H9 (cell line): Measurements from ENCODE around the gene ITGB6. TPM values are rescaled to one million over a fixed set of nuclear protein-coding genes. Genes with fewer than 3 reads are reported as not detected.

Experiments
- DNase-seq: peaks from one replicate; pipeline ENCODE4 v3.0.0-alpha.2; 2017
- H2AFZ ChIP-seq: one replicate; pipeline ENCODE4 v1.6.1; 2013; ENCODE audit warnings: mild to moderate bottlenecking, low read length, control low read depth, moderate library complexity
- H2AK5ac ChIP-seq: 2 replicates; pipeline ENCODE4 v1.6.1; 2013; ENCODE audit warnings: low read length, control low read depth, mixed read lengths; ENCODE audit not compliant: insufficient read length
- H2BK120ac ChIP-seq: one replicate; pipeline ENCODE4 v1.6.1; 2013; ENCODE audit warnings: low read depth, mild to moderate bottlenecking, low read length, control low read depth, inconsistent platforms; ENCODE audit not compliant: poor library complexity, severe bottlenecking
- H2BK12ac ChIP-seq: 2 replicates; pipeline ENCODE4 v1.6.1; 2013; ENCODE audit warnings: low read length, control low read depth, mixed read lengths, low read depth; ENCODE audit not compliant: insufficient read length
- H2BK15ac ChIP-seq: 2 replicates; pipeline ENCODE4 v1.6.1; 2013; ENCODE audit warnings: low read depth, low read length, control low read depth
- H2BK20ac ChIP-seq: one replicate; pipeline ENCODE4 v1.6.1; 2013; ENCODE audit warnings: low read depth, mild to moderate bottlenecking, low read length, control low read depth, inconsistent platforms; ENCODE audit not compliant: poor library complexity, severe bottlenecking
- H2BK5ac ChIP-seq: 2 replicates; pipeline ENCODE4 v1.6.1; 2013; ENCODE audit warnings: low read length, control low read depth, mixed read lengths; ENCODE audit not compliant: insufficient read length
- H3K14ac ChIP-seq: 2 replicates; pipeline ENCODE4 v1.6.1; 2013; ENCODE audit warnings: low read length, control low read depth; ENCODE audit not compliant: insufficient read depth
- H3K18ac ChIP-seq: 2 replicates; pipeline ENCODE4 v1.6.1; 2013; ENCODE audit warnings: low read depth, mild to moderate bottlenecking, mixed read lengths, low read length, control low read depth; ENCODE audit not compliant: insufficient read length
- H3K23ac ChIP-seq: 2 replicates; pipeline ENCODE4 v1.6.1; 2013; ENCODE audit warnings: low read length, control low read depth, mixed read lengths, low read depth; ENCODE audit not compliant: insufficient read length
- H3K23me2 ChIP-seq: 2 replicates; pipeline ENCODE4 v1.6.1; 2013; ENCODE audit warnings: low read depth, mild to moderate bottlenecking, mixed read lengths, low read length, control low read depth; ENCODE audit not compliant: insufficient read length, poor library complexity, severe bottlenecking
- H3K27ac ChIP-seq: 2 replicates; pipeline ENCODE4 v1.5.1; 2013; ENCODE audit warnings: low read length, control low read depth, mixed read lengths, low read depth; ENCODE audit not compliant: insufficient read length
- H3K27me3 ChIP-seq: 2 replicates; pipeline ENCODE4 v1.6.1; 2013; ENCODE audit warnings: low read length, control low read depth, inconsistent platforms; ENCODE audit not compliant: insufficient read depth
- H3K4ac ChIP-seq: 2 replicates; pipeline ENCODE4 v1.6.1; 2013; ENCODE audit warnings: low read depth, mild to moderate bottlenecking, control low read depth, inconsistent platforms, low read length, moderate library complexity
- H3K4me1 ChIP-seq: 2 replicates; pipeline ENCODE4 v1.6.1; 2013; ENCODE audit warnings: low read length, control low read depth, inconsistent platforms; ENCODE audit not compliant: insufficient read depth
- H3K4me2 ChIP-seq: 2 replicates; pipeline ENCODE4 v1.6.1; 2013; ENCODE audit warnings: low read length, control low read depth, mixed read lengths; ENCODE audit not compliant: insufficient read length, insufficient read depth
- H3K56ac ChIP-seq: 2 replicates; pipeline ENCODE4 v1.6.1; 2013; ENCODE audit warnings: low read depth, mild to moderate bottlenecking, mixed read lengths, low read length, control low read depth; ENCODE audit not compliant: insufficient read length
- H3K79me1 ChIP-seq: 2 replicates; pipeline ENCODE4 v1.6.1; 2013; ENCODE audit warnings: low read depth, mild to moderate bottlenecking, moderate library complexity, low read length, control low read depth, inconsistent platforms; ENCODE audit not compliant: insufficient read depth, poor library complexity, severe bottlenecking
- H3K79me2 ChIP-seq: 2 replicates; pipeline ENCODE4 v1.6.1; 2013; ENCODE audit warnings: low read length, control low read depth, inconsistent platforms; ENCODE audit not compliant: insufficient read depth
- H3K9ac ChIP-seq: 2 replicates; pipeline ENCODE4 v1.6.1; 2013; ENCODE audit warnings: low read length, control low read depth, mixed read lengths; ENCODE audit not compliant: insufficient read length; ENCODE audit errors: extremely low read depth
- H3K9me3 ChIP-seq: one replicate; pipeline ENCODE4 v1.6.1; 2013; ENCODE audit warnings: low read depth, low read length, inconsistent platforms; ENCODE audit not compliant: control insufficient read depth
- H3T11ph ChIP-seq: one replicate; pipeline ENCODE4 v1.6.1; 2013; ENCODE audit warnings: mild to moderate bottlenecking, low read length, control low read depth, inconsistent platforms
- H4K20me1 ChIP-seq: one replicate; pipeline ENCODE4 v1.6.1; 2013; ENCODE audit not compliant: control insufficient read depth, insufficient read length, insufficient read depth
- H4K5ac ChIP-seq: 2 replicates; pipeline ENCODE4 v1.6.1; 2013; ENCODE audit warnings: low read depth, mild to moderate bottlenecking, mixed read lengths, low read length, control low read depth; ENCODE audit not compliant: insufficient read length
- H4K8ac ChIP-seq: replicated peaks from 2 replicates; pipeline ENCODE4 v1.6.1; 2013; ENCODE audit warnings: low read length, control low read depth, mixed read lengths, low read depth; ENCODE audit not compliant: insufficient read length
- H4K91ac ChIP-seq: 2 replicates; pipeline ENCODE4 v1.6.1; 2013; ENCODE audit warnings: low read depth, mild to moderate bottlenecking, moderate library complexity, mixed read lengths, low read length, control low read depth; ENCODE audit not compliant: insufficient read length
- H3K27ac Mint-ChIP-seq, 3 experiments: 2 replicates in 2 of 3; 3 replicates in 1 of 3; pipeline ENCODE4 v1.8.0; 2020 to 2021; ENCODE audit warnings: mixed read lengths in 3 of 3, mild to moderate bottlenecking in 1 of 3, moderate library complexity in 1 of 3
- H3K27me3 Mint-ChIP-seq: 2 replicates; pipeline ENCODE4 v1.8.0; 2021; ENCODE audit warnings: low read depth, mild to moderate bottlenecking, moderate library complexity, mixed read lengths
- H3K36me3 Mint-ChIP-seq, 3 experiments: 2 replicates in 2 of 3; 3 replicates in 1 of 3; pipeline ENCODE4 v1.8.0; 2020 to 2021; ENCODE audit warnings: low read depth in 3 of 3, mixed read lengths in 3 of 3; ENCODE audit not compliant: insufficient read depth in 1 of 3
- H3K4me1 Mint-ChIP-seq, 2 experiments: 2 replicates each; pipeline ENCODE4 v1.8.0; 2020; ENCODE audit warnings: mixed read lengths in 2 of 2
- H3K4me3 Mint-ChIP-seq, 2 experiments: 2 replicates in 1 of 2; 3 replicates in 1 of 2; pipeline ENCODE4 v1.8.0; 2020 to 2021; ENCODE audit warnings: mild to moderate bottlenecking in 2 of 2, mixed read lengths in 2 of 2, moderate library complexity in 1 of 2
- H3K9me3 Mint-ChIP-seq, 2 experiments: 2 replicates in 1 of 2; 3 replicates in 1 of 2; pipeline ENCODE4 v1.8.0; 2020; ENCODE audit warnings: mild to moderate bottlenecking in 2 of 2, mixed read lengths in 2 of 2, moderate library complexity in 1 of 2
- WGBS: extraction: QIAGEN DNeasy Blood & Tissue Kit; methylation state at CpG from one replicate; pipeline ENCODE4 v1.1.7; 2013; ENCODE audit warnings: missing lambda C conversion rate, low lambda C conversion rate, mixed read lengths; ENCODE audit not compliant: insufficient read length; ENCODE audit errors: extremely low coverage; 5-methylcytosine and 5-hydroxymethylcytosine counted together
- total RNA-seq: library from RNA; stranded (reverse); gene quantifications from 2 replicates; pipeline ENCODE4 v1.2.1, GENCODE V29; 2021
- TF ChIP-seq, protein P1 (sequence below): fragments of 200-600 bp; sonication (generic); conservative IDR thresholded peaks from 3 replicates; pipeline ENCODE4 v1.8.0; 2021; ENCODE audit warnings: antibody characterized with exemption, mild to moderate bottlenecking

The ITGB6 gene
- total RNA-seq, 1 experiment from 2014 or later = not detected

DNA sequence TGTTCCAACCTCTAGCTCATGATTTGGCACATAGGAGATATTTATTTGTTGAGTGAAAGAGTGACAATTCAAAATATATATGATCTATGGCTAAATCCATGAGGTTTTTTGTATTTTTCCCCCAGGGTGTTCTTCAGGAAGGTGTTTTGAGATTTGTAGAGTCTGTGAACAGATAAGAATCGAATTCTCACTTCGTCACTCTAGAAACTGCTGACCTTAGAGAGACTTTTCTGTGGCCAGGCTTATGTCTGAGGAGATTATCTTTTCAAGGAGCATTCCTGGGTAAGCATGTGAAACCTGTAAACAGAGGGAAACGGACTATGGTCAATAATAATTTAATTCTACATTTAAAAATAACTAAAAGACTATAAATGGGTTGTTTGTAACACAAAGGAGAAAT, 849 bp upstream of the ITGB6 start:
- Mint-ChIP-seq H3K36me3 (no peaks in the 10 kb centered on the region; a peak in 1 of 7 replicates), H3K9me3 (no peaks in the 10 kb centered on the region), H3K4me1 (no peaks in the 10 kb centered on the region), H3K4me3 (no peak overlapping the region), H3K27ac (no peak overlapping the region), H3K27me3 (0 out of 2 replicates have a peak, but pooled peaks cover 3% of the 10 kb centered on the region)
- Histone ChIP-seq H2AK5ac (no peak overlapping the region), H3K4ac (no peak overlapping the region), H2BK12ac (no peak overlapping the region), H3T11ph (no peak overlapping the region), H3K23ac (no peak overlapping the region), H3K27ac (no peak overlapping the region), H4K20me1 (no peaks in the 10 kb centered on the region), H3K79me1 (no peaks in the 10 kb centered on the region), H4K91ac (no peak overlapping the region), H3K79me2 (no peaks in the 10 kb centered on the region), H3K9me3 (no peaks in the 10 kb centered on the region), H3K56ac (no peak overlapping the region), H3K14ac (no peak overlapping the region), H4K5ac (no peak overlapping the region), H2BK20ac (no peak overlapping the region), H3K18ac (no peak overlapping the region), H2BK15ac (no peak overlapping the region), H3K27me3 (no peaks in the 10 kb centered on the region), H4K8ac (no peak overlapping the region), H3K4me1 (no peaks in the 10 kb centered on the region), H3K9ac (no peak overlapping the region), H3K4me2 (no peak overlapping the region), H2AFZ (no peak overlapping the region), H2BK120ac (no peak overlapping the region), H2BK5ac (no peak overlapping the region), H3K23me2 (no peaks in the 10 kb centered on the region)
- TF ChIP-seq, protein P1, sequence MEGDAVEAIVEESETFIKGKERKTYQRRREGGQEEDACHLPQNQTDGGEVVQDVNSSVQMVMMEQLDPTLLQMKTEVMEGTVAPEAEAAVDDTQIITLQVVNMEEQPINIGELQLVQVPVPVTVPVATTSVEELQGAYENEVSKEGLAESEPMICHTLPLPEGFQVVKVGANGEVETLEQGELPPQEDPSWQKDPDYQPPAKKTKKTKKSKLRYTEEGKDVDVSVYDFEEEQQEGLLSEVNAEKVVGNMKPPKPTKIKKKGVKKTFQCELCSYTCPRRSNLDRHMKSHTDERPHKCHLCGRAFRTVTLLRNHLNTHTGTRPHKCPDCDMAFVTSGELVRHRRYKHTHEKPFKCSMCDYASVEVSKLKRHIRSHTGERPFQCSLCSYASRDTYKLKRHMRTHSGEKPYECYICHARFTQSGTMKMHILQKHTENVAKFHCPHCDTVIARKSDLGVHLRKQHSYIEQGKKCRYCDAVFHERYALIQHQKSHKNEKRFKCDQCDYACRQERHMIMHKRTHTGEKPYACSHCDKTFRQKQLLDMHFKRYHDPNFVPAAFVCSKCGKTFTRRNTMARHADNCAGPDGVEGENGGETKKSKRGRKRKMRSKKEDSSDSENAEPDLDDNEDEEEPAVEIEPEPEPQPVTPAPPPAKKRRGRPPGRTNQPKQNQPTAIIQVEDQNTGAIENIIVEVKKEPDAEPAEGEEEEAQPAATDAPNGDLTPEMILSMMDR = no peak
- no CpG with 5 or more reads among the region's 3 CpGs for WGBS
- DNase-seq = no peak
